ENCODE data around the gene LYZL6. TPM values are rescaled to one million over a fixed set of nuclear protein-coding genes. Genes with fewer than 3 reads are reported as not detected.

Gene LYZL6
- total and polyA plus RNA-seq, 4 experiments from 2014 or later, result not detected

GRCh38 chr17:35981246-35981645 is 37.7 kb upstream of the LYZL6 start, which contains the start of gene CCL16:
TSS of gene CCL16 (minus strand) at chr17:35981497. CDS start at chr17:35981420, 77 bp downstream.
- peaks cover 0 to 1% (median 0%) of the 10 kb centered on the region in 8 donors for H3K9me3 Mint-ChIP-seq
- CTCF ChIA-PET (ENCODE audit: partially characterized antibody), result interaction anchor here (1.4 kb wide), 1 partner anchor 64 kb away, joined by 3 read pairs; no protein-coding TSS in a partner anchor
- POLR2A ChIA-PET (ENCODE audit: partially characterized antibody), result no interaction called here
- Histone ChIP-seq H3K36me3 (ENCODE audit: insufficient read depth, low read length) (no peaks in the 10 kb centered on the region), H3K4me1 (ENCODE audit: insufficient read depth, low read length) (no peaks in the 10 kb centered on the region), H3K9me3 (ENCODE audit: control insufficient read depth in 1 of 2, low read length in 2 of 2) (no peaks in the 10 kb centered on the region), H3K4me3 (ENCODE audit: low read length in 2 of 2) (no peak within 1 kb of the TSS), H3K27ac (ENCODE audit: low read depth, low read length) (no peak within 1 kb of the TSS), H3K27me3 (ENCODE audit: insufficient read depth, low read length) (no peaks in the 10 kb centered on the region)
- H3K27me3 Mint-ChIP-seq, result peaks cover 0 to 2% of the 10 kb centered on the region in 2 donors
- H3K27ac Mint-ChIP-seq, result peak within 1 kb of the TSS in 2 of 7 donors; percentile 20 to 51
- intact Hi-C loops (cut with micrococcal nuclease), result no loop called here
- no peaks in the 10 kb centered on the region for H3K4me1 Mint-ChIP-seq
- no peaks in the 10 kb centered on the region for H3K36me3 Mint-ChIP-seq
- no peak within 1 kb of the TSS for H3K4me3 Mint-ChIP-seq
- no peak for DNase-seq

- H3K36me3 Mint-ChIP-seq, result no peaks in the 10 kb centered on the region
Measured at GRCh38 chr17:35978346-35978745, 34.8 kb upstream of the LYZL6 start.

GRCh38 chr17:35977509-35977908 is 34.0 kb upstream of the LYZL6 start:
- intact Hi-C loops (cut with micrococcal nuclease), result no loop called here
- no peak overlapping the region for H3K27ac Mint-ChIP-seq
- ChIA-PET POLR2A (ENCODE audit: partially characterized antibody) (no interaction called here), CTCF (ENCODE audit: partially characterized antibody) (interaction anchor here (1.3 to 2.0 kb wide), 4 partner anchors 8 to 505 kb away, joined by 5 to 10 read pairs (median 6); no protein-coding TSS in a partner anchor)
- H3K27ac ChIP-seq (ENCODE audit: low read depth, low read length), result no peak overlapping the region
- DNase-seq, result no peak
- no peak overlapping the region for H3K4me3 ChIP-seq (ENCODE audit: low read length in 2 of 2)
- no peak overlapping the region for H3K4me3 Mint-ChIP-seq
- no peaks in the 10 kb centered on the region for H3K27me3 ChIP-seq (ENCODE audit: insufficient read depth, low read length)
- no peaks in the 10 kb centered on the region for H3K27me3 Mint-ChIP-seq
- no peaks in the 10 kb centered on the region for H3K9me3 ChIP-seq (ENCODE audit: control insufficient read depth in 1 of 2, low read length in 2 of 2)
- H3K36me3 Mint-ChIP-seq, result no peaks in the 10 kb centered on the region
- H3K9me3 Mint-ChIP-seq, result peaks cover 0 to 1% (median 0%) of the 10 kb centered on the region in 8 donors
- H3K36me3 ChIP-seq (ENCODE audit: insufficient read depth, low read length), result no peaks in the 10 kb centered on the region
- H3K4me1 Mint-ChIP-seq, result peaks cover 0 to 1% (median 0%) of the 10 kb centered on the region in 4 donors
- H3K4me1 ChIP-seq (ENCODE audit: insufficient read depth, low read length), result no peaks in the 10 kb centered on the region

More at GRCh38 chr17:35978346-35978745, 34.8 kb upstream of the LYZL6 start:
- CTCF ChIA-PET (ENCODE audit: partially characterized antibody), result interaction anchor here (0.7 to 2.0 kb wide), 5 partner anchors 9 to 214 kb away, joined by 3 to 10 read pairs (median 5); no protein-coding TSS in a partner anchor
- Mint-ChIP-seq H3K27me3 (no peaks in the 10 kb centered on the region), H3K4me1 (peaks cover 0 to 1% (median 0%) of the 10 kb centered on the region in 4 donors), H3K9me3 (peaks cover 0 to 1% (median 0%) of the 10 kb centered on the region in 8 donors), H3K4me3 (no peak overlapping the region), H3K27ac (no peak overlapping the region)
- intact Hi-C loops (cut with micrococcal nuclease), result no loop called here
- Histone ChIP-seq H3K36me3 (ENCODE audit: insufficient read depth, low read length) (no peaks in the 10 kb centered on the region), H3K9me3 (ENCODE audit: control insufficient read depth in 1 of 2, low read length in 2 of 2) (no peaks in the 10 kb centered on the region), H3K27me3 (ENCODE audit: insufficient read depth, low read length) (no peaks in the 10 kb centered on the region), H3K27ac (ENCODE audit: low read depth, low read length) (no peak overlapping the region), H3K4me3 (ENCODE audit: low read length in 2 of 2) (no peak overlapping the region), H3K4me1 (ENCODE audit: insufficient read depth, low read length) (no peaks in the 10 kb centered on the region)
- DNase-seq, result no peak
- POLR2A ChIA-PET (ENCODE audit: partially characterized antibody), result no interaction called here

GRCh38 chr17:35973333-35974260 is 30.1 kb upstream of the LYZL6 start:
- H3K27ac Mint-ChIP-seq, result peak overlapping the region in 3 of 7 donors; percentile 14 to 49 (median 48)
- intact Hi-C loops (cut with micrococcal nuclease), result no loop called here

GRCh38 chr17:35972945-35973332 is 29.4 kb upstream of the LYZL6 start:
- CTCF ChIA-PET (ENCODE audit: partially characterized antibody), result interaction anchor here (0.8 to 2.1 kb wide), 2 partner anchors 176 to 209 kb away, joined by 3 to 10 read pairs; no protein-coding TSS in a partner anchor
- H3K27ac Mint-ChIP-seq, result no peak overlapping the region

More at GRCh38 chr17:35973333-35974260, 30.1 kb upstream of the LYZL6 start:
- Mint-ChIP-seq H3K36me3 (no peaks in the 10 kb centered on the region), H3K4me3 (no peak overlapping the region), H3K9me3 (no peaks in the 10 kb centered on the region), H3K4me1 (peaks cover 0 to 3% (median under 1%) of the 10 kb centered on the region in 4 donors), H3K27me3 (peaks cover 0 to 4% of the 10 kb centered on the region in 2 donors)
- no peaks in the 10 kb centered on the region for H3K4me1 ChIP-seq (ENCODE audit: insufficient read depth, low read length)
- ChIA-PET POLR2A (ENCODE audit: partially characterized antibody) (no interaction called here), CTCF (ENCODE audit: partially characterized antibody) (interaction anchor here (0.8 to 1.0 kb wide), 2 partner anchors 83 to 209 kb away, joined by 3 read pairs; no protein-coding TSS in a partner anchor)
- no peaks in the 10 kb centered on the region for H3K36me3 ChIP-seq (ENCODE audit: insufficient read depth, low read length)
- no peak overlapping the region for H3K4me3 ChIP-seq (ENCODE audit: low read length in 2 of 2)
- DNase-seq, result no peak
- H3K9me3 ChIP-seq (ENCODE audit: control insufficient read depth in 1 of 2, low read length in 2 of 2), result no peaks in the 10 kb centered on the region
- no peak overlapping the region for H3K27ac ChIP-seq (ENCODE audit: low read depth, low read length)
- H3K27me3 ChIP-seq (ENCODE audit: insufficient read depth, low read length), result no peaks in the 10 kb centered on the region

GRCh38 chr17:35972535-35972934 is 29.0 kb upstream of the LYZL6 start:
- intact Hi-C loops (cut with micrococcal nuclease), result no loop called here
- Mint-ChIP-seq H3K4me1 (peaks cover 0 to 3% (median under 1%) of the 10 kb centered on the region in 4 donors), H3K9me3 (peaks cover 0 to 2% (median 0%) of the 10 kb centered on the region in 8 donors), H3K36me3 (no peaks in the 10 kb centered on the region), H3K4me3 (no peak overlapping the region), H3K27me3 (peaks cover 0 to 4% of the 10 kb centered on the region in 2 donors), H3K27ac (no peak overlapping the region)
- DNase-seq, result no peak
- Histone ChIP-seq H3K9me3 (ENCODE audit: control insufficient read depth in 1 of 2, low read length in 2 of 2) (no peaks in the 10 kb centered on the region), H3K4me1 (ENCODE audit: insufficient read depth, low read length) (no peaks in the 10 kb centered on the region), H3K27me3 (ENCODE audit: insufficient read depth, low read length) (no peaks in the 10 kb centered on the region), H3K27ac (ENCODE audit: low read depth, low read length) (no peak overlapping the region), H3K4me3 (ENCODE audit: low read length in 2 of 2) (no peak overlapping the region), H3K36me3 (ENCODE audit: insufficient read depth, low read length) (no peaks in the 10 kb centered on the region)
- ChIA-PET POLR2A (ENCODE audit: partially characterized antibody) (no interaction called here), CTCF (ENCODE audit: partially characterized antibody) (interaction anchor here (1.4 to 2.1 kb wide), 2 partner anchors 24 to 177 kb away, joined by 3 to 10 read pairs; no protein-coding TSS in a partner anchor)

More at GRCh38 chr17:35972945-35973332, 29.4 kb upstream of the LYZL6 start:
- intact Hi-C loops (cut with micrococcal nuclease), result no loop called here
- POLR2A ChIA-PET (ENCODE audit: partially characterized antibody), result no interaction called here
- Histone ChIP-seq H3K36me3 (ENCODE audit: insufficient read depth, low read length) (no peaks in the 10 kb centered on the region), H3K27ac (ENCODE audit: low read depth, low read length) (no peak overlapping the region), H3K4me3 (ENCODE audit: low read length in 2 of 2) (no peak overlapping the region), H3K4me1 (ENCODE audit: insufficient read depth, low read length) (no peaks in the 10 kb centered on the region), H3K9me3 (ENCODE audit: control insufficient read depth in 1 of 2, low read length in 2 of 2) (no peaks in the 10 kb centered on the region), H3K27me3 (ENCODE audit: insufficient read depth, low read length) (no peaks in the 10 kb centered on the region)
- H3K4me1 Mint-ChIP-seq, result peaks cover 0 to 3% (median under 1%) of the 10 kb centered on the region in 4 donors
- no peak for DNase-seq
- H3K27me3 Mint-ChIP-seq, result peaks cover 0 to 4% of the 10 kb centered on the region in 2 donors
- no peaks in the 10 kb centered on the region for H3K36me3 Mint-ChIP-seq
- no peak overlapping the region for H3K4me3 Mint-ChIP-seq
- peaks cover 0 to 1% (median 0%) of the 10 kb centered on the region in 8 donors for H3K9me3 Mint-ChIP-seq

GRCh38 chr17:35972066-35972465 is 28.6 kb upstream of the LYZL6 start:
- Histone ChIP-seq H3K36me3 (ENCODE audit: insufficient read depth, low read length) (no peaks in the 10 kb centered on the region), H3K4me3 (ENCODE audit: low read length in 2 of 2) (no peak overlapping the region), H3K4me1 (ENCODE audit: insufficient read depth, low read length) (no peaks in the 10 kb centered on the region), H3K9me3 (ENCODE audit: control insufficient read depth in 1 of 2, low read length in 2 of 2) (no peaks in the 10 kb centered on the region), H3K27me3 (ENCODE audit: insufficient read depth, low read length) (no peaks in the 10 kb centered on the region), H3K27ac (ENCODE audit: low read depth, low read length) (no peak overlapping the region)
- ChIA-PET CTCF (ENCODE audit: partially characterized antibody) (interaction anchor here (1.4 to 2.1 kb wide), 2 partner anchors 24 to 177 kb away, joined by 3 to 10 read pairs; no protein-coding TSS in a partner anchor), POLR2A (ENCODE audit: partially characterized antibody) (no interaction called here)
- no peak overlapping the region for H3K27ac Mint-ChIP-seq
- H3K9me3 Mint-ChIP-seq, result peaks cover 0 to 2% (median 0%) of the 10 kb centered on the region in 8 donors
- H3K36me3 Mint-ChIP-seq, result no peaks in the 10 kb centered on the region
- peaks cover 0 to 4% of the 10 kb centered on the region in 2 donors for H3K27me3 Mint-ChIP-seq
- H3K4me3 Mint-ChIP-seq, result no peak overlapping the region
- intact Hi-C loops (cut with micrococcal nuclease), result no loop called here
- no peak for DNase-seq
- H3K4me1 Mint-ChIP-seq, result peaks cover 0 to 3% (median under 1%) of the 10 kb centered on the region in 4 donors

All from CD4-positive, alpha-beta memory T cell (primary cell).